Stimulated activated naive CD8-positive, alpha-beta T cell treated with anti-CD3 and anti-CD28 coated beads, Interleukin-15, Interleukin-2, amounts not matched to agents 100 U/mL and 50 U/mL, for 24 hours (primary cell): Measurements from ENCODE around the gene IQGAP3.
"Not testable (repeated sequence)": the region's sequence is repeated elsewhere in the genome, so short reads cannot be mapped to it uniquely, and the experiment has no call there.

Experiments
- ATAC-seq: fragments of 150-1000 bp; cut with Tn5 transposase; one replicate; pipeline ENCODE4 v1.10.0; 2021
- DNase-seq: peaks from one replicate; pipeline ENCODE4 v3.0.0; 2021

IQGAP3 gene

DNA sequence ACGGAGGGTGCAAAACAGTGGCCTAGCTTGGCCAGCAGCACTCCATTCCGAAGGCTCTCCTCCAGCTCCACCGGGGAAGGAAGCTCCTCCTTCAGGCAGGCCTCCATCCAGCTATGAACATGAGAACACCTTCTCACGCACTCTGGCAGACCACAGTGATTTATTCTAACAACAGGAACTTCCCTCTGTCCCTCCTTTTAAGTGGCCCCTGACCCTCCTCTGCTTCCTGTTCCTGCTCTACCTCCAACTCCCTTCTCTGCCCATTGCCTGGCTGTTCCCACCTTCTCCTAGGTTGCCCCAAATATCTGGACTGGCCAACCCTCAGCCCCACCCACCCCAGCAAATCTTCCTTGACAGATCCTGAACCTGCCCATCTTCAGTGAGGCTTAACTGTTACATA is 5.9 kb downstream of the IQGAP3 start:
- DNase-seq (no peak), ATAC-seq (no peak)

DNA sequence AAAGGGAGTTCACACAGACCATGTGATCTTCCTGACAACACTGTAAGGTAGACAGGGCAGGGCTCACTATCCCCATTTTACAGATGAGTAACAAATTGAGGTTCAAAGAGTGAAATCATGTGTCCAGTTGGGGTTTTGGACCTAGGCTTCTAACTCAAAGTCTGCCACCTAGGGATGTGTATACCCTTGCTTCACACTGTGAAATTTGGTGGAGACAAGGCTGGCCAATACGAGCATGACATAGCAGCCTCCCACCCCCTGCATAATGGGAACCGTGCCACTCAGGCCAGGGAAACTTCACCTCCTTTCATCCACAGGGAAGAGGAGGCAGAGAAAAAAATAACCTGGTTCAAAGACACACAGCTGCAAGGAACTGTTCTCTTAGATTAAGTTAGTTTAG is 6.8 kb downstream of the IQGAP3 start:
- ATAC-seq, result no peak
- no peak for DNase-seq

DNA sequence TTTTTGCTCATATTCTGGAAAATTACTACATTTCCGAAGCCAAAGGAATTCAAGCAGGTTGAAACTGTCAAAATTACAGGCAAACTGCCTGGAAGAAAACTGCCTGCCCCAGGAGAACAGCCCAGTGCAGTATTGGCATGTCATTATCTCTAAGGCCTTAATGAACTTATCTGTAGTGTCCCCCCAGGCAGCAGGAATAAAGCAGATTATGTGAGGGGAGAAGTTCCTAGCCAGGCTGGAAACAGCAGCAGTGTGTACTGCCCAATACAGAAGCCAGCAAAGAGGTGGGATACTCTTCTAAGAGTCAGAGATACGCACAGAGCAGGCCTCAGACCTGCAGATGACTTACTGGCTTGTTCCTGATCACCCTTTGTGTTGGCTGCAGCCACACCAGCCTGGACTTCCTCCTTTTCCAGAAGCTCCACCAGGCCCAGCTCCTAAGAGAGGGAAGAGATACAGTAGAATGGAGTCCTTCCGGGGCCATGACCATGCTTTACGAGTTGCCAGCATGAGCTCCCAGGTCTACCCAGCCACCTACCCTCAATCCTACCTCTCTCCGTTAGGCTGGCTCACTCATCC is 11.7 kb downstream of the IQGAP3 start:
- ATAC-seq, result no peak
- no peak for DNase-seq

DNA sequence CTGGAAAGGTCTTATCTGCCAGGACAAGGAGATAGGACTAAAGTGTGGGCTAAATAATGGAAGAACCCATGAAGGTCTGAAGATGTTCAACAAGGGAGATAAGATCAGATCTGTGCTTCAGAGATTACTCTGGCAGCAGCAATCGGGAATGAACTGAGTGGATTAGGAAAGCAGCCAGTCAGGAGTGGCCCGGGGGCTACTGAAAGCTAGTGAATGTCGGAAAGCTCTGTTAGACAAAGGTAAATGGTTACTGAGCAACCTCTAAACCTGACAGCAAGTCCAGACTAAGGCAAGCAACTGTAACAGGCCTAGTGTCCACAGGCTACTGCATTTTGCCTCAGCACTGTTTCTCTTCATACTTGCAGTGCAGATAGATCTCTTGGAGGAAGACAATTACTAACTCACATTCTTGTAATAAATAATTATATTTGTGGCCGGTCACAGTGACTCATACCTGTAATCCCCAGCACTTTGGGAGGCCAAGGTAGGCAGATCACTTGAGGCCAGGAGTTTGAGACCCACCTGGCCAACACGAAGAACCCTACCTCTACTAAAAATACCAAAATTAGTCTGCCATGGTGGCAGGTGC is 12.5 kb downstream of the IQGAP3 start:
- no peak for DNase-seq
- ATAC-seq, result no peak

DNA sequence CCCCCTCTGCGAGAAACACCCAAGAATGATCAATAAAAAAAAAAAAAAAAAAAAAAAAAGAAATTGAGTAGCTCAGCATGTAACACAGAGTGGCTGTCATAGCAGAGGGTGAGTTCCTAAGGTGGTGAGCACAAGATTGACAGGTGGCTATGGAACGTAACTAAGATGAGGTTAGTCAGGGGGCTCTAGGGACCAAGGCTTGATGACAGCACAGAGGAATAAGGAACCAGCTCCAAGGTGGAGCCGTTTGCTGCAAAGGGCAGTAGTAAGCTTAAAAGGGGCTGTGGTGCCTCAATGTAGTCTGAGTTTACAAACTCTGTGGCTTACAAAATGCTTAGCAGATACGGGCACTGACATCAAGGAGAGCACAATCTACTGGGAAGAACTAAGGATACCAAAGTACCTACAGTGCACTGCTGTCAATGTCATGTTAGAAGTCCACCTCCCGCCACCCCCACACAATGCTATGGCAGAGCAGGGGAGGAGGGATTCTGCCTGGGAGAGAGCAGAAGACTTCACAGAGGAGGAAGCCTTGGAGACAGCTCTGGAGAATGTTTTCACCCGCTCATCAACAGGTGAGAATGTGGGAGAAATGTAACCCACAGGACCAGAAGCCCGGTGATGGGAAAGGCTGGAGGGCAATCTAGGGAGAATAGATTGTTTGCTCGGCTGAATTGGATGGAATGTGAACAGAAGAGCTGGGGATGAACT is 13.1 kb downstream of the IQGAP3 start:
- DNase-seq, result no peak
- ATAC-seq, result no peak

DNA sequence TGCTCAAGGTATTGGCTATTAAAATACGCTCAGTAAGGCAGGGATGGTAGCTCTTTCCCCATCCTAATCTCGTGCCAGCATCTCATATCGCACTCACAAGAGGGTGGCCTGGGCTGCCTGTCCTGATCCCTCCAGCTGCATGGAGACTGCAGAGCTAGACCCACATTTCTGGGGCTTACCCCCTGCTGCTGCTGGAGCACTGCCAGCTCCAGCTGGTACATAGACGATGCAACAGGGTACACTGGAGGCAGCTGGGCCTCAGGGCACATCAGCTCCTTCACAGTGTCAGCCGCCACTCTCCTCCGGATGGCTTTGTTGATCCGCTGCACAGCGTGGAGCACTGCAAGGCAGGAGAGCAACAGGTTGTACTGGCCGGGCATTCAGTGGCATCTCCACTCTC is 16.0 kb downstream of the IQGAP3 start:
- no peak for DNase-seq
- no peak for ATAC-seq

DNA sequence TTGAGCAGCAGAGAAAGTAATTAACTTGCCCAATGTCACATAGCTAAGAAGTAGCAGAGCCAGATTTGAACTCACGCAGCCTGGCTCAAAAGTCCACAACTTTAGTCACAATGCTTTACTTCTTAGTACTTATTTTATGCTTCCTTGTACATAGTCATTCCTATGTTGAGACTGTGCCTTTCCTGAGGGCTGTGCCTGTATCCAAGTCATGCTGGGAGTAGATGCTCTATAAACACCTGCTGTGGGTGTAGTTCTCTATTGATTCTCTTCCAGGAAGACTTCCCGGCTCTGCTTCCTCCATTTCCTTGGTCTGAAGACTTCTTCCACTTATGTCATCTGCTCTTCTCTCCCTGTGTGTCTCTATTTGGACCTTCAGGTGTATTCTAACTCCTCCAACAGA is 16.6 kb downstream of the IQGAP3 start:
- DNase-seq (no peak), ATAC-seq (no peak)

DNA sequence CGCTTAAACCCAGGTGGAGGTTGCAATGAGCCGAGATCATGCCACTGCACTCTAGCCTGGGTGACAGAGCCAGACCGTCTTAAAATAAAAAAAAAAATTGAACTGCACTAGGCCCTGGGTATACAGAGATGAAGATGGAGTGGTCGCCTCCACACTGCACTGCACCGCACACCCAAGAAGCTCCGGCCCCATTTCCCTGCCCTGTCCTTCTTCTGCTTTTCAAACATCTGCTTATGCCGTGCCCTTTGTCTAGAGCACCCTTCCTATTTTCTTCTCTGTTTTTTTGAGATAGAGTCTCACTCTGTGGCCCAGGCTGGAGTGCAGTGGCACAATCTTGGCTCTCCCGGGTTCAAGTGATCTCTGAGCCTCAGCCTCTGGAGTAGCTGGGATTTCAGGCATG is 17.4 kb downstream of the IQGAP3 start:
- ATAC-seq (no peak), DNase-seq (no peak)

DNA sequence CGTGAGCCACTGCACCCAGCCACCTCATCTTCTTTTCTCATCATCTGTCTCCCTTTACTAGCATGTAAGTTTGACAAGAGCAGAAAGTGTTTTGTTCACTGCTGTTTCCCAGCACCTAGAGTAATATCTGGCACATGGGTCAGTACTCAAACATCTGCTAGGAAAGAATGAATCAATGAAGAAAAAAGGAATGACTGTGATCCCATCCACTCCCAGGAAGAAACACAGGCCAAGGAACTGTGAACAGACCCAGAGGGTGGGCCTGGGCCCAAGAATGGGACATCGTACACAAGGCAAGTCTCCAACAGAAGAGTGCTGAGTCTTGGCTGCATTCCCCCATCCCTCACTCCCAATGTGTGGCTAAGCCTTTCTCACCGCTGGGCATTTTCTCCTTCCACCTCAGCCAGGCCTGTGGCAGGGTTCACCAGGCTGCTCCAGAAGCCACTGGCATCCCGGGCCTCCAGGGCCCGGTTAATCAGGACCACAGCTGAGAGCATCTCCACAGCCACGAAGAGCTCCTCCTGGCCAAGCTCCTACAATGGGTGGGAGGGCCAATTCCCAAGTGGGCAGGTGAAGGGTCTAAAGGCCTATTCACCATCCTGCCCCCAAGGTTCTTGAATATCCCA is 18.4 kb downstream of the IQGAP3 start:
- ATAC-seq, result no peak
- DNase-seq, result no peak

DNA sequence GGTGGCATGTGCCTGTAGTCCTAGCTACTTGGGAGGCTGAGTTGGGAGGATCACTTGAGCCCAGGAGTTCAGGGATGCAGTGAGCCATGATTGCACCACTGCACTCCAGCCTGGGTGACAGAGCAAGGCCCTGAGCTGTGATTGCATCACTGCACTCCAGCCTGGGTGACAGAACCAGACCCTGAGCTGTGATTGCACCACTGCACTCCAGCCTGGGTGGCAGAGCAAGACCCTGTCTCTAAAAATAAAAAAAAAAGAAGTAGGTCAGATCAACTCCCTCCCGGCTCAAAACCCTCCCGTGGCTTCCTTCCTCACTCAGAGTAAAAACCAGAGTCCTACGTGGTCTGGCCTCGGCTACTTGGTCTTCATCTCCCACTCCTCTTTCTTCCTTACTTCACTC is 19.4 kb downstream of the IQGAP3 start:
- not testable (repeated sequence) for ATAC-seq, DNase-seq

DNA sequence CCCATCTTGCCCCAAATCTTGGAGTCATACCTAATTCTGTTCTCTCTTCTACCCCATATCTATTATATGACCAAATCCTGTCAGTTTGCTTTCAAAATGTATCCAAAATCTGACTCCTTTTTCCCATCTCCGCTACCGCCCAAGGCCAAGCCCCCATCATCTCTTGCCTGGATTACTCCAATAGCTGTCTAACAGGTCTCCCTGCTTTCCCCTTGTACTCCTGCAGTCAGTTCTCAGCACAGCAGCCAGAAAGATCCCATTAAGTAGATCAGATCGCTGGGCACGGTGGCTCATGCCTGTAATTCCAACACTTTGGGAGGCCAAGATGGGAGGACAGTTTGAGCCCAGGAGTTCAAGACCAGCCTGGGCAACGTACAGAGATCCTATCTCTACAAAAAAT is 19.8 kb downstream of the IQGAP3 start:
- ATAC-seq (no peak), DNase-seq (no peak)

DNA sequence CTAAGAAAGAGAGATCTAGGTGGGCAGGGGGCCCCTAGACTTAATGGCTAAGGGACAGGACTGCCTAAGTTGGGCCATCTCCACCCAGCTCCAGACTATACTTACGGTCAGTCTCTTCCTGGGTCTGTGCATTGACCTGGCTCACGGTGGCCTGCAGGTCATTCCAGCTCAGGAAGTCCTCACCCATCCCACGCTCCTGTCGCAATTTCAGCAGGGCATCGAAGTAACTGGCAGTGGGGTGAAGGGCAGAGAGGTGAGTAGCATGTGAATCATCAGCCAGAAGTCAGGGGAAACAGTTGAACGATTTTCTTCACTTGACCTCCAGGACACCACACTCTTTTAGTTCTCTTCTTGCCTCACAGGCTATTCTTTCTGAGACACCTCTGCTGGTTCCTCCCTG is 20.5 kb downstream of the IQGAP3 start:
- DNase-seq, result no peak
- peak; percentile 34 for ATAC-seq

DNA sequence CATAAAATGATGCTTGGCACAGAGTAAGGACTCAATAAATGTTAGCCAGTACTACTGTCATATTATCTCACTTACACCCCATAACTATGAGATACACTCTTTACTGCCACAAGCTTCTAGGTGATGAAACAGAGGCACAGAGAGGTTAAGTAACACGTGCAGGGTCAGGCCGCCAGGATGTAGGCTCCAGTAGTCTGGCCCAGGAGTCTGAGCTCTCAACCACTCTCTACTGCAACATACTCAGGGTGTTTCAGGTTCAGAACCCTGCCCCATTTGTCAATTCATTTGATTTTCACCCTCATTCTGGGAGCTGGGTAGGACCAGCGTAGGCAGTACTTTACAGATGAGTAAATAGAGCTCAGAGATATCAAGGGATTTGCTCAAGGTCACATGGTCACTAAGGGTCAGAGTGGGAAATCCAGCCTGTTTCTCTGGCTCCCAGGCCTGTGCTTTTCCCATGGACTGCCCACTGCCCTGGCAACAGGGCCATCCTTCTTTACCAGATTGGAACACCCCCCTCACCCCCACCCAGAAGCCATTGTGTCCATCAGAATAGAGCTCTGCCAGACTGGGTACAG is 21.2 kb downstream of the IQGAP3 start:
- no peak for ATAC-seq
- DNase-seq, result no peak

DNA sequence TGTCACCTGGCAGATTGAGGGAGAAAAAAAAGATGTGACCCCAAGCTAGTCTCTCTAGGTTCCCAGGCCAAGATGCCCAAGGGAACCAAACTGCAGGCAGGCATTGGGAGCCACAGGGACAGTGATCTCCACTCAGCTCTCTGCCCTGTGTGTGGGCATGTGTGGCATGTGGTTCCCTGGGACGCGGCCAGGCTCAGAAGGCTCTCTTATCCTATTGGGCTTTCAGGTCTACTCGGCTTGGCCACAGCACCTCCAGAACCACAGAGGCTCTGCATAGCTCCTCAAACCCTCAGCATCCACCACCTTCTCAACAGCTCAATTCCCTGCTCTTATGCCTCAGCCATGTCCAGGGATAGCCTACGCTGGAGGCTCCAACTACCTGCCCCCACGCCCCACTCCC is 22.0 kb downstream of the IQGAP3 start:
- ATAC-seq, result no peak

DNA sequence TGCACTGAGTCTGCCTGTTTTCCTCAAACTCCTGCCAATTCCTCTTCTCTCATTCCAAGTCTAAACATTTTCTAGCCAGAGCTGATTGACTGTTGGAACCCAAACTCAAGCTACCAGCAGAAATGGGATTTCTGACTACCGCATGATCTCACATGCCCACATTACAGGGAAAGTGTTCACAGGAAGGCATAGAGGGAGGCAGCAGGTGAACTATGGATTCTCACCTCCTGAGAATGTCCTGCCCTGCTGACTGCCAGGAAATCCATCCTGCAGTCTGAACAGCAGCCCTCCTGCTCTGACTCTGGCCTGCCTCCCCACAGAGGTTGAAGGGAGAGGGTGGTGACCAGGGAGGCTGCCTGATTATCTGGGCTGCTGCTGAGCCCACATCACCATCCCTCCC is 22.5 kb downstream of the IQGAP3 start:
- ATAC-seq (no peak), DNase-seq (no peak)

More for the DNA sequence above, 22.0 kb downstream of the IQGAP3 start:
- DNase-seq, result no peak

DNA sequence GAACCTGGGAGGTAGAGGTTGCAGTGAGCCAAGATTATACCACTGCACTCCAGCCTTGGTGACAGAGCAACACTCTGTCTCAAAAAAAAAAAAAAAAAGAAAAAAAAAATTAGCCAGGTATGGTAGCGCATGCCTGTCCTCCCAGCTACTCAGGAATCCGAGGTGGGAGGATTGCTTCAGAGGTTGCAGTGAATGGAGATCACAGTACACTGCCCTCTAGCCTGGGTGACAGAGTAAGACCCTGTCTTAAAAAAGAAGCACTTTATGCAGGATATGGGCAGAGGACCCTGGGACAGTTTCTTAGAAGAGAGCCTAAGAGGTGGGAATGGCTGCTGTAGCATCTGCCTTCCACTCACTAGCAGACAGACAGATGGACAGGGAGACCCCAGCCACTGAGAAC is 23.0 kb downstream of the IQGAP3 start:
- ATAC-seq (no peak), DNase-seq (no peak)

DNA sequence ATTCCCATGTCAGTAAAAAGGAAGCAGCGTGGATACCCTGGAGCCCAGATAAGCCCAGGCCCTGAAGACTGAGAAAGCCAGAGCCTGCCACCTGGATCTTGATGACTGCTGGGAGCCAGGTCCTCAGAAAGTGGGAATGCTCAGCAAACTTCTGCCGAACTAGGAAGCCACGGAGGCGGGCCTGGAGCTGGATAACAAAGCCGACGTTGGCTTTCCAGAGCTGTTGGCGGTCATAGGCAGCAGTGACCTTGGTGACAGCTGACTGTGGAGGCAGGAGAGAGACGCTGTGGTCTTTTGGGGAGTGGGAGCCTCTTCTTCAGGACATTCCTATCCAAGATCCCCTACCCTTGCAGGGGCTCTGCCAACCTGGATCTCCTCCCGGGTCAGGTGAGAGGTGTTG is 24.4 kb downstream of the IQGAP3 start:
- no peak for DNase-seq
- ATAC-seq, result no peak

DNA sequence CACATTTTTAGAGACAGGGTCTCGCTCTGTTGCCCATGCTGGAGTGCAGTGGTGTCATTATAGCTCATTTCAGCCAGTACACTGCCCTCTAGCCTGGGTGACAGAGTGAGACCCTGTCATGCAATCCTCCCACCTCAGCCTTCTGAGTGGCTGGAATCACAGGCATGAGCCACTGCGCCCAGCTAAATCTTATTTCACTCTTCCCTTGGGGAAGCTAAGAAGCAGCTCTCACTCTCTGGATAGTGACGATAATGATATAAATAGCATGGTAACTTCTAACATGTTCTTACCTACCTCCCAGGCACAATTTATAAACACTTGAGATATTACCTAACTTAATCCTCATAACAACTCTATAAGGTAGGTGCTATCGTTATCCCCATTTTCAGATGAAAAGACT is 24.9 kb downstream of the IQGAP3 start:
- no peak for ATAC-seq
- DNase-seq, result no peak

DNA sequence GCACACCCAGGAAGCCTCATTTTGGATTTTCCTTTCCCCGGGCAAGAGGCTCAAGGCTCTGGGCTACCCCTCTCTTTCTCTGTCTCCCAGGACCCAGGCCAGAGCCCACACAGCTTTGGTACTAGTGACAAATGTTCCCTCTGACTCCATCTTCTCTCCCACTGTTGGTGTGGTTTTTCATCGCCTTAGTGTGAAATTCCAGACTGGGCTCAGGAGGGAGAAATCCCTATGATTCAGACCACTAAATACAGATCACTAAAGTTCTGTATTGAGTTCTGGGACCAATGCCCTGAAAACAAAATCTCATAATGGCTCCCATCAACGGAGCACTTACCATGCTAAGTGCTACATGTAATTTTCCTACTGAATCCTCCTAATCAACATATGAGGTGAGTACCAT is 26.1 kb downstream of the IQGAP3 start:
- ATAC-seq (no peak), DNase-seq (no peak)

DNA sequence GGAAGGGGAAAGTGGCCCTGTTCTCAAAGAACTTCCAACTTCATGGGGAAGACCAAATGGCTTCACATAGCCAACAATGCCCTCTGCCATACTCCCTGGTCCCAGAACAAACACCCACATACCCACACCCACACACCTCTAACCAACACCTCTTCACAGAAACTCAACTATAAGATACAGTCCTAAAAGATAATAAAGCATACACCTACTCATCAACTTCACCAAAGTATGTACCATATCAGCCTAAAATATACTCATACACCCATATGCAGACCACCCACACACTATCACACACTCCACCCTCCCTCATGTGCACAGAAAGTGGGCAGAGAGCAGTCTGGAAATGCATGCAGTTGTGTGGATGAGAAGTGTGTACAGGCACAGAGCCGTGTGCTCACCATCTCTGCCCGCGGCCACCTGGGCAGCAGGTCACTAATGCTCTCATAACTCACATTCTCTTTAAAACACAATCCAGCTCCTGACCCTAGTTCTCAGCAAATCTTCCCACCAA is 27.7 kb downstream of the IQGAP3 start:
- DNase-seq (no peak), ATAC-seq (no peak)

DNA sequence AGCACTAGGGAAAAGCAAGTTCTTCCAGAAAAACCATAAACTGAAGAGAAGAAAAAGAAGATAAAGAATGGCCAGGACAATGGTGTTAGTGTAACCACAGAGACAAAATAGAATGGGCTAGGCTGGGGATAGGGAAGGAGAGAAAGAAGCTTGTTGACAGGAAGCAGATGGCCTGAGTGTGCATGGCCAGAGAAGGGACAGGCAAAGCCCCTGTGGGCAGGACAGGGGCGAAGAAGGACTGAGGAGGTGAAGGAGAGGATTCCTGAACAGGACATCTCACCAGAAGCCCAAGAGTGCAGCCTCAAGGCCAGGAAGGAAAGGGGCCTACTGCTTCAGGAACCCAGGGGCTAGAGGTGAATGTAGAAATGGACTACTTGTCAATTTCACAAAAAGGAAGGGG is 29.3 kb downstream of the IQGAP3 start:
- DNase-seq, result no peak
- no peak for ATAC-seq

DNA sequence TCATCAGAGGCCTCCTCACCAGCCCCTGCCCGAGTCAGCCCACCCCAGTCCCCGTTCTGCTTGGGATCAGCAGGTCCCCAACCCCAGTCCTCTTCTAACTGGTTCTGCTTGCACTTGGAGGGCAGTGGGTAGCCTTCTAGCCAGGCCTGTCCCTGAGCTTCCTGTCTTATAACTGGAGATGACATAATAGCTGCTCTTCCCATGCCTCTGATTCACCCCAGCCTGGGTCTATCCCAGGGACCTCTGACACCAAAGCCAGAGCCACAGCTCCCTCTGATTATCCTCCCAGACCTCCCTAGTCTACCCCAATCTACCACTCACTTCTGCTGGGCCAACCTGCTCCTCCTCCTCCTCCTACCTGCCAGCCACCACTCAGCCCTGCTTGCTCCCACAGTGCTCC is 31.4 kb downstream of the IQGAP3 start:
- ATAC-seq (no peak), DNase-seq (no peak)

DNA sequence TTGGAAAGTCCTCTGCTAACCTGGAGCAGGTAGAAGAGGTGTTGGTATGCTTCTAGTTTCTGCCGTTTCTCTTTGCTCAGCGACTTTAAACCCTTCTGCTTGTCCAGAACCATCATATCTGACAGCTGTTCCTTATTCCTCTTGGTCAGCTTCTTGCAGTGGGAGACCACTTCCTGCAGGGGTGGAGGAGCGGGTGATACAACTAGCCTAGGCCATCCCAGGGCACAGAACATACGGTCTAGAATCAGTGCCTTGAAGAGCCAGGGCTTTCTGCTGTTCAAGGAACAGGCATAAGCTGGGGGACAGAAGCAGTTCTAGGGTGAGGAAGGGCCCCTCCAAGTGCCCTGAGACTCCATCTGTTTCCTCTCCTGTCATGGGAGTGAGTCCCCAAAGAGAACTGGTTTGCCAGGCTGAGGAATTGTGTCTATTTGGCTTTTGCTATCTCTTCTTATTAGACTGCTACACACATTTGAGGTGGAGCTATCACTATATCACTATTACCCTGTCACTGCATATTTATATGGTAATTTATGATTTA is 32.5 kb downstream of the IQGAP3 start:
- ATAC-seq (no peak), DNase-seq (no peak)
